ENCODE measurements around the gene ADGRA3.

ADGRA3 gene

DNA sequence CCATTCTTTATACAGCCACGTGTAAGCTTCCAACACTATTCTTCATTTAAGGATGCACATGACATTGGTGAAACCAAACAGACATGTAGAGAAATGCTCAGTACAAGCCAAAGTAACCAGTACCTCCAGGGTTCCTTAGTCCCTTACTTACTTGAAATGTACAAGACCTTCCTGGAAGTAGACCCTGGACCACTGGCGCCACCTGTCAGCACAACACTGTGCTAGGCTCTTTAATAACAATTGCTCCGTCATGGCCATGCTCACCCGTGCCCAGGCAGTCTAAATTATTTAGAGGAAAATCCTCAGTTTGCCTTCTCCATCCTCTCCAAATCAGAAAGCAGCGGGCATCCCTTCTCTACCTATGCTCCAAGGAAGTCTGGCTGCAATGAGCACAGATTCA, 52.7 kb downstream of the ADGRA3 start:
- DNase-seq (ENCODE audit: low spot score in 2 of 2) = no peak
- H3K36me3 Mint-ChIP-seq = no peaks in the 10 kb centered on the region
- peaks cover 5% of the 10 kb centered on the region for H3K9me3 Mint-ChIP-seq
- H3K4me3 Mint-ChIP-seq = no peak overlapping the region
- H3K4me1 Mint-ChIP-seq = no peaks in the 10 kb centered on the region
- no peak overlapping the region for H3K27ac Mint-ChIP-seq
- ATAC-seq (ENCODE audit: low read depth) = no peak
- no peaks in the 10 kb centered on the region for H3K27me3 Mint-ChIP-seq

DNA sequence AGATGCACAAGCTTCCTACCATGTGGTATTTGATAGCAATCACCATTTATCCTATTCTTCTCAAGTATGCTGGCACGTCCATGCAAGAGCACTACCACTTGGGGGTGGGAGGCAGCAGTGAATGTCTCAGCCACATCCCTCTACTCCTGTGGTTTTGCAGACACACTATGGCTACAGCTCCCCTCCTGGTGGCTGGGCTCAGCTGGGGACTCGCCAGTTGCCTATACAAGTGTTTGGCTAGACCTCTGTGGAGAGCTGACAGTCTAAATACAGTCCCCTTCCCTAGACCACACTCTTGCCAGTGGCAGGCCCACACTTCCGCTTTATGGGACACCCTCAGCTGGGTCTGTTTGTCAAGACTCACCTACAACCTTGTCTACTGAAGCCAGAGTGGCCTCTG, 53.2 kb downstream of the ADGRA3 start:
- Mint-ChIP-seq H3K36me3 (no peaks in the 10 kb centered on the region), H3K9me3 (peaks cover 5% of the 10 kb centered on the region), H3K4me1 (no peaks in the 10 kb centered on the region), H3K27ac (no peak overlapping the region), H3K27me3 (no peaks in the 10 kb centered on the region), H3K4me3 (no peak overlapping the region)
- no peak for DNase-seq (ENCODE audit: low spot score in 2 of 2)
- no peak for ATAC-seq (ENCODE audit: low read depth)

DNA sequence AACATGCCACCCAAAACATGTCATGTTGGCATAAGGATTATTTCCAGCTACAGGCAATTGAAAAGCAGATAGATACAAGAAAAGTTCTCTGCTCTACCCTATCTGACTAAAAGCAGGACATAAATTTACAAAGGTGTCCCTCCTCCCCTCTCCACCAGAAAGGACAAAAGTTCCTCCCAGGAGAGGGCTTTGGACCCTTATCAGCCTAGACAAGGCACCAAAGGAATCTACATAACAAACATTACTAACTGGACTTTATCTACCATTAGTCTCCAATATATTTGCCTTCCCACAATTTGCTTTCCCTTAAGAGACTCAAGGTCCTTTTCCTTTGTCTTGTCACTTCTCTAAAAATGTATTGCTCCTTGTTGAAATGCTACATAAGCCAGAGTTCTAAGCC, 55.6 kb downstream of the ADGRA3 start:
- H3K27me3 Mint-ChIP-seq = no peaks in the 10 kb centered on the region
- no peak overlapping the region for H3K27ac Mint-ChIP-seq
- H3K4me3 Mint-ChIP-seq = no peak overlapping the region
- H3K4me1 Mint-ChIP-seq = no peaks in the 10 kb centered on the region
- ATAC-seq (ENCODE audit: low read depth) = no peak
- DNase-seq (ENCODE audit: low spot score in 2 of 2) = no peak
- H3K36me3 Mint-ChIP-seq = no peaks in the 10 kb centered on the region
- H3K9me3 Mint-ChIP-seq = peaks cover 2% of the 10 kb centered on the region

DNA sequence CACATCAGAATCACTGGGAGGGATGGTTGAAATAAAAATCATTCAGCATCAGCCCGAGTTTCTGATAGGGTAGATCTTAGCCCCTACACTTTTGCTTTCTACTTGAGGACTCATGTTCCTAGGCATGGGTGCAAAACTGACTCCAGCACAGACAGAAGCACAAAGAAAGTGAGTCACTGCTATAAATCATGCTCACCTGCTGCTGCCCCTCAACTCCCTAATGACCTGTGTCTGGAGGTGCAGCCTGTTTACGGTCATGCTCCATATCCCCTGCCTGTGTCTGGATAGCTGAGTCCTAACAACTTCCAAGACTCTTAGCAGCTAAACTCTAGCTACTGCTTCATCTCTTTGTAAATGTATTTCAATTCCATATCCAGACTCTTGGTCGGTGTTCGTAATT, 57.8 kb downstream of the ADGRA3 start:
- ATAC-seq (ENCODE audit: low read depth) = no peak
- no peak for DNase-seq (ENCODE audit: low spot score in 2 of 2)
- Mint-ChIP-seq H3K9me3 (peaks cover 3% of the 10 kb centered on the region), H3K4me3 (no peak overlapping the region), H3K4me1 (no peaks in the 10 kb centered on the region), H3K27me3 (no peaks in the 10 kb centered on the region), H3K36me3 (no peaks in the 10 kb centered on the region), H3K27ac (no peak overlapping the region)

DNA sequence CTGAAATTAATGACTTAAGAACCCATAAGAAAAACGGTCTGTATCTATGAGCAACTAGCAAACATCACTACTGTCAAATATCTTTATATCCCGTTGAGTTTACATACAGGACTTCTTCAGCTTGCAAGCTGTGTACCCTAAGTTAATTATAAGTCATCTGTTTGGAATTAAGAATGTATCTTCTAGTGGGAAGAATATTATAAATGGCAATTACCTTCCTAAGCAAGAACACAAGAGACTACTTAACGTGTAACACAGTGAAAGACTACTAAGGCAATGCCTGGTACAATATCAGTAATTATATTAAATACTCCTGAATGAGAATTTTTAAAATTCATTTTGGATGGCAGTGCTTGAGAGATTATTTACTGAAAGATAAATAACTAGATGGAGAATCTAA, 58.5 kb downstream of the ADGRA3 start:
- H3K9me3 Mint-ChIP-seq = peaks cover 3% of the 10 kb centered on the region
- ATAC-seq (ENCODE audit: low read depth) (no peak), DNase-seq (ENCODE audit: low spot score in 2 of 2) (no peak)
- no peaks in the 10 kb centered on the region for H3K27me3 Mint-ChIP-seq
- no peaks in the 10 kb centered on the region for H3K4me1 Mint-ChIP-seq
- H3K4me3 Mint-ChIP-seq = no peak overlapping the region
- H3K27ac Mint-ChIP-seq = no peak overlapping the region
- no peaks in the 10 kb centered on the region for H3K36me3 Mint-ChIP-seq

DNA sequence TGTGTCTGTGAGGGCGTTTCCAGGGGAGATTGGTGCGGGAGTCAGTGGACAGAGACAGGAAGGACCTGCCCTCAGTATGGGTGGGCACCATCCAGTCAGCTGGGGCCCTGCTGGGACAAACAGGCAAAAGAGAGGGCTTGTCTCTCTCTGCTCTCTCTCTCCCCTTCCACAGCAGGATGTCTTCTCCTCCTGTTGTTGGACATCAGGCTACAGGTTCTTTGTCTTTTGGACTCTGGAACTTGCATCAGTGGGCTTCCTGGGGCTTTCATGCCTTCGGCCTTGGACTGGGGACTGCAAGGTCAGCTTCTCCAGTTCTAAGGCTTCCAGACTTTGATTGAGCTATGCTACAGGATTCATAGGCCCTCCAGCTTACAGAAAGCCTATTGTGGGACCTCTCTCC, 59.6 kb downstream of the ADGRA3 start:
- Mint-ChIP-seq H3K36me3 (no peaks in the 10 kb centered on the region), H3K27ac (no peak overlapping the region), H3K9me3 (peaks cover 3% of the 10 kb centered on the region), H3K4me1 (no peaks in the 10 kb centered on the region), H3K4me3 (no peak overlapping the region), H3K27me3 (no peaks in the 10 kb centered on the region)
- ATAC-seq (ENCODE audit: low read depth) = no peak
- no peak for DNase-seq (ENCODE audit: low spot score in 2 of 2)

DNA sequence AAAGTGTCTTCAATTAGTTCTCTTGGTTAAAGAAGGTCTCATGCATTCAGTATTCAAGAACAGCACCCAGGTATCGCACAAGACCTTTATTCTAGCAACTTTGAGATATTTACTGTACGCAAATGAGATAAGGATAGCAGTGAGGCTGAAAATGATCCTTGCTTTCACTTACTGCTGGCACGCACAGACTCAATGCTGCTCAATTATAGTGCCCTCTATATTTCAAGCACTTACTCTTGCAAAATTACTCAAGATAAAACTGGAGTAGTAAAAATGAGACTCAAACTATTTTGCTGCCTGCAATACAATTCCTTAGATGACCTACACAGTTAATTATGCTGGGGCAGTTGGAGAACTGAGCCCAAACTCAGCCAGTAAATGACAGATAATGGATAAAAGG, 60.9 kb downstream of the ADGRA3 start:
- DNase-seq (ENCODE audit: low spot score in 2 of 2) (no peak), ATAC-seq (ENCODE audit: low read depth) (no peak)
- H3K27ac Mint-ChIP-seq = no peak overlapping the region
- no peak overlapping the region for H3K4me3 Mint-ChIP-seq
- H3K36me3 Mint-ChIP-seq = no peaks in the 10 kb centered on the region
- H3K4me1 Mint-ChIP-seq = no peaks in the 10 kb centered on the region
- H3K27me3 Mint-ChIP-seq = no peaks in the 10 kb centered on the region
- H3K9me3 Mint-ChIP-seq = peaks cover 3% of the 10 kb centered on the region

DNA sequence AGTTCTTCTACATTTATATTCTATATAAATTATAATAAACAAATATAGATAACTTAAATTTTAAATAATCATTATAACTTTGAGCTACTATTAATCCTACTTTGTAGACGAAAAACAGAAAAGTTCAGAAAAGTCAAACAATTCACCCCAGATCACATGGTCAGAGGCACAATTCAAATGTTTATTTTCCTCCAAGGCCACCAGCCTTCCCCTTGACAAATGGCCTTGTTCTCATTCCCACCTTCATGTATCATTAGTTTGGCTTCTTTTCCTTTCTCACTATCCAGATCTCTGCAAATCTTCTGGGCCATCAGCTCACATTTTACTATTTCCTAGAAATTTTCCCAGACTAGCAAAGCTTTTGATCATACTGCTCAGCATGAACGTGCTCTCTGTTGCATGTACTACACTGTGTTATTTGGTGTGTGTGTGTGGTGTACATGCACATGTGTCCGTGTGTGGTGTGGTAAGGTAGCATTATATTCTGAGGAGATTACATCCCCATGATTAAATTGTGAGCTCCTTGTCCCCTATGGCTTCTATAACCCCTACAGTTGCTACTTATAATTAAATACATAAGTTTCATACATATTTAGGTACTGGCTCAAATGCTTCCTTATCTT, 61.5 kb downstream of the ADGRA3 start:
- no peak overlapping the region for H3K27ac Mint-ChIP-seq
- H3K4me1 Mint-ChIP-seq = no peaks in the 10 kb centered on the region
- H3K4me3 Mint-ChIP-seq = no peak overlapping the region
- DNase-seq (ENCODE audit: low spot score in 2 of 2) (no peak), ATAC-seq (ENCODE audit: low read depth) (no peak)
- peaks cover 3% of the 10 kb centered on the region for H3K9me3 Mint-ChIP-seq
- no peaks in the 10 kb centered on the region for H3K27me3 Mint-ChIP-seq
- H3K36me3 Mint-ChIP-seq = no peaks in the 10 kb centered on the region

DNA sequence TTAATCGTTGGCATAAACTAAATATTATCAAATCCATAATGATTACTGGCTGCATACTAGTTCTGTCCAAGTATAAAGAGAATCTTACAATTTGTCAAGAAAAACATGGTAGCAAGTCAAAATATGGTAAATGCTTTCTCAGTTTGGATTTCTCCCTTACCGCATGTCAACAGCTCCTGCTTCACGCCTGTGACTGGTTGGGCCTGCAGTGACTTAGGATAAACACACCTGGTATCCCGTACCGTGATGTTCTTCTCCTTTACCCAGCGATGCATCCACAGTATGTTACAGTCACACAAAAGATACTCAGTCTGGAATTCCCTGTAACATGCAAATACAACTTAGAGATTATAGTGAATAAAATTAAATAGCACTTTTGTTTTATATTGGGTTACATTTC, 71.1 kb downstream of the ADGRA3 start:
- no peaks in the 10 kb centered on the region for H3K36me3 Mint-ChIP-seq
- no peak overlapping the region for H3K4me3 Mint-ChIP-seq
- H3K4me1 Mint-ChIP-seq = no peaks in the 10 kb centered on the region
- DNase-seq (ENCODE audit: low spot score in 2 of 2) (no peak), ATAC-seq (ENCODE audit: low read depth) (no peak)
- no peak overlapping the region for H3K27ac Mint-ChIP-seq
- H3K27me3 Mint-ChIP-seq = no peaks in the 10 kb centered on the region
- H3K9me3 Mint-ChIP-seq = peaks cover 4% of the 10 kb centered on the region

DNA sequence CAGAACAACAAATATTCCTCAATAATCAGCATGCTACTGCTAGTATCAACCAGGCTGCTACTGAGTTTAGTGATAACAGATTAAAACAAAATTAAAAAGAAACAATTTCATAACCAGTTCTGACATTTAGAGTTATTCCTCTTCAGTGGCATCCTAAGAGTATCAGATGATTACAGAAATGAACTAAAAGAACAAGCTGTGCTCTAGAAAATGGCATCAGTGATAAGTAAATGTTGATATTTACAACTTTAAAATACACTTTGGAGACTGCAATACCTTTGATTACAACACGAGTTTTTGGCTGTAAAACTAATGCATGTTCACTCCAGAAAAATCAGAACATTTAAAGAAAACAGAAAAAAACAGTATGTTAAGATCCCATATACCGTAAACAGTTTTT, 72.9 kb downstream of the ADGRA3 start:
- H3K36me3 Mint-ChIP-seq = no peaks in the 10 kb centered on the region
- no peaks in the 10 kb centered on the region for H3K27me3 Mint-ChIP-seq
- H3K9me3 Mint-ChIP-seq = peaks cover 2% of the 10 kb centered on the region
- ATAC-seq (ENCODE audit: low read depth) = no peak
- H3K27ac Mint-ChIP-seq = no peak overlapping the region
- no peaks in the 10 kb centered on the region for H3K4me1 Mint-ChIP-seq
- H3K4me3 Mint-ChIP-seq = no peak overlapping the region
- no peak for DNase-seq (ENCODE audit: low spot score in 2 of 2)

DNA sequence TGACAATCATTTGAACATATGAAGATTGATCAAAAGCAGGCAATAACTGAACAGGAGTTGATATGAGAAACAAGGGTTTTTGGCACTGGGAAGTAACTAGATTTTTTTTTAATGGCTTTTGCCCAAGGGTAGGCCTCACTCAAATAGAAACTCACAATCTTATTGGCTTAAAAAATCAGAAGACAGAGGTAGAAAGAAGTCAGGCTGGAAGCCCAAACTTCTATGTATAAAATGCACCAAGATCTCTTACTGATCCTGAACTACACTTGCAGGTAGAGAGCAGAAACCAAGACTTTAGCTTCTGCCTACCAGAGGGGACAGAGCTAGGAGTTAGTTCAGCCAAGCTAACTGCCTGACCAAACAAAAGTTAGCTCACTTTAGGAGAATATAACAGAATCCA, 74.9 kb downstream of the ADGRA3 start:
- H3K27ac Mint-ChIP-seq = no peak overlapping the region
- H3K36me3 Mint-ChIP-seq = no peaks in the 10 kb centered on the region
- H3K9me3 Mint-ChIP-seq = peaks cover 2% of the 10 kb centered on the region
- DNase-seq (ENCODE audit: low spot score in 2 of 2) = no peak
- H3K4me1 Mint-ChIP-seq = no peaks in the 10 kb centered on the region
- H3K4me3 Mint-ChIP-seq = no peak overlapping the region
- ATAC-seq (ENCODE audit: low read depth) = no peak
- H3K27me3 Mint-ChIP-seq = no peaks in the 10 kb centered on the region

DNA sequence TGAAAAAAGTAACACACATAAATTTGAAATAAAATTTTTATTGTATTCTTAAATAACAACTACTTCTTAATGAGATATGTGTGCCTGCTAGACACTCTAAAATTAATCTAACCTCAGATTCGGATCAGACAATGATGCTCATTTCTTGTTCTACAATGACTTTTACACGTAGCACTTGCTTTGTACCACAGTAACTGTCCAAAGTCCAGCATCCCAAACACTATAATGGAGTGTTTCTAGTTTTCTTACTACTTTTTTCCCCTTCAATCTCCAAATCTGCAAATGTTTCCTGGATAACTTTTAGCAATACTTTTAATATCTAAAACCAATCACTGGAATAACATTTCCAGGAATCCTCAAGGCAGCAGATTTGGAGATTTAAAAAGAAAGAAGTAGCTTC, 75.9 kb downstream of the ADGRA3 start:
- ATAC-seq (ENCODE audit: low read depth) = no peak
- Mint-ChIP-seq H3K4me3 (no peak overlapping the region), H3K4me1 (no peaks in the 10 kb centered on the region), H3K9me3 (peaks cover 2% of the 10 kb centered on the region), H3K27ac (no peak overlapping the region), H3K36me3 (no peaks in the 10 kb centered on the region), H3K27me3 (no peaks in the 10 kb centered on the region)
- no peak for DNase-seq (ENCODE audit: low spot score in 2 of 2)

DNA sequence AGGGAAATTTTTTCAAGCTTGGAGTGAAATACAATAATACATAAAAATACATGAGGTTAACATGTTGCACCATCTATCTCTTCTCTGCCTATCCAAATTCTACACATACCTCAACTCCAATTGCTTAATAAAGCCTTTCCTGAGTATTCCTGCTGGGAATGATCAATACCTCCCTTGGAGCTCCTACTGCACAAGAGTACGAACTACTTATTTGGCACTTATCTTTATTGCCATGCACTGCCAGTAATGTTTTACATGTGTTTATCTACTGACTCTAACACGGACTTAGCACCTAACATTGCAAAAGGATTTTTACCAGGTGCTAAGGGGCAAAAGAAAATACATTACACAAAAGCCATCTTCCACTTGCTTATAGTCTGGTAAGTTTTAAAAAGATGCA, 80.2 kb downstream of the ADGRA3 start:
- no peaks in the 10 kb centered on the region for H3K27me3 Mint-ChIP-seq
- H3K9me3 Mint-ChIP-seq = peaks cover 2% of the 10 kb centered on the region
- no peak overlapping the region for H3K27ac Mint-ChIP-seq
- ATAC-seq (ENCODE audit: low read depth) = no peak
- no peak overlapping the region for H3K4me3 Mint-ChIP-seq
- no peaks in the 10 kb centered on the region for H3K36me3 Mint-ChIP-seq
- no peak for DNase-seq (ENCODE audit: low spot score in 2 of 2)
- no peaks in the 10 kb centered on the region for H3K4me1 Mint-ChIP-seq

DNA sequence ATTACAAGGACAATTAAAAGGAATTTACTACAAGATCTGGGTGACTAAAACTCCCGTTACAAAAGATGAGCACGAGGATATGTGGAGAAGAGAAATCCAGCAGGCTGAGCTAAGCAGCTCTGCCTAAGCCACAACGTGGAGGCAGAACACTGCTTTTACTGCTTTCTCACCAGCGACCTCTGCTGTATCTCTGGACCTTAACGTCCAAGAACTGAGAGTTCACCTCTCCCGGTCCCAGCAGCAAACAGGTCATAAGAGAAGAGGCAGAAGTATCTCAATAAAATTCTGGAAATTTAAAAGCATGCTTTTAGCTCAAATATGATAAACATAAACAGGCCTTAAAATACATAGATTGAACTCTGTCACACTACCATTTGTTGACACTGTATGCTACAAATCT, 81.0 kb downstream of the ADGRA3 start:
- no peaks in the 10 kb centered on the region for H3K27me3 Mint-ChIP-seq
- H3K9me3 Mint-ChIP-seq = peaks cover 2% of the 10 kb centered on the region
- no peaks in the 10 kb centered on the region for H3K4me1 Mint-ChIP-seq
- H3K4me3 Mint-ChIP-seq = no peak overlapping the region
- no peaks in the 10 kb centered on the region for H3K36me3 Mint-ChIP-seq
- no peak for ATAC-seq (ENCODE audit: low read depth)
- no peak overlapping the region for H3K27ac Mint-ChIP-seq
- DNase-seq (ENCODE audit: low spot score in 2 of 2) = no peak

DNA sequence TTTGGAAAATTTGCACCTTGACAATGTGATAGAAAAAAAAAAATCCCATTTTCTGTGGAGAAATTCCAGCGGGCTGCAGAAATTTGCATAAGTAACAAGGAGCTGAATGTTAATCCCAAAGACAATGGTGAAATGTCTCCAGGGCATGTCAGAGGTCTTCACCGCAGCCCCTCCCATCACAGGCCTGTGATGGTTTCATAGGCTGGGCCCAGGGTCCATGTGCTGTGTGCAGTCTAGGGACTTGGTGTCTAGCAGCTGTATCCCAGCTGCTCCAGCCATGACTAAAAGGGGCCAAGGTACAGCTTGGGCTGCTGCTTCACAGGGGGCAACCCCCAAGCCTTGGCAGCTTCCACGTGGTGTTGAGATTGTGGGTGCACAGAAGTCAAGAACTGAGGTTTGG, 85.2 kb downstream of the ADGRA3 start:
- H3K9me3 Mint-ChIP-seq = peaks cover 2% of the 10 kb centered on the region
- H3K27me3 Mint-ChIP-seq = no peaks in the 10 kb centered on the region
- no peaks in the 10 kb centered on the region for H3K4me1 Mint-ChIP-seq
- H3K36me3 Mint-ChIP-seq = no peaks in the 10 kb centered on the region
- no peak overlapping the region for H3K27ac Mint-ChIP-seq
- no peak overlapping the region for H3K4me3 Mint-ChIP-seq
- no peak for ATAC-seq (ENCODE audit: low read depth)
- no peak for DNase-seq (ENCODE audit: low spot score in 2 of 2)

Data from memory B cell (primary cell).